ENCODE measurements around the gene PGA3. TPM values are rescaled to one million over a fixed set of nuclear protein-coding genes. Genes with fewer than 3 reads are reported as not detected.

PGA3 gene
- polyA plus RNA-seq, 3 donors, result 1.4 to 4.1 (median 1.9) TPM

DNA sequence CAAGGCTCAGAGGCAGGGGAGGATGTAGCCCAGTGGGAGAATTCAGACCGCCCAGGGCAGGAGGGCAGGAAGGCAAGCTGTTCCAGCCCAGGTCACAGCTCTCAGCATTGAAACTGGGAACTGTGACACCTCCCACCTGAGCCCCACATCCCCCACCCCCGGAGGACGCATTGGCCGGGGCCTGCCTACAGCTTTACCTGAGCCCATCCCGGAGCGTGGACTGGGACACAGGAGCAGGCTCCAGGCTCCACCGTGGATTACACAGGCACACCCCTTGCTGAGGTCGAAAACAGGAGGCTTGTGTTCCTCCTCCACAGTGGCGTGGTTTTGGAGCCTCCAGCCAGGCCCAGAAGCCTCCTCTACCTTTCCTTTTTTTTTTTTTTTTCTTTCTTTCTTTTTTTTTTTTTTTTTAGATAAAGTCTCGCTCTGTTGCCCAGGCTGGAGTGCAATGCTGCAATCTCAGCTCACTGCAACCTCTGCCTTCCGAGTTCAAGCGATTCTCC lies 9.1 kb upstream of the PGA3 start:
- DNase-seq, result no peak
- no peak overlapping the region for H3K4me2 ChIP-seq (replicated peaks; ENCODE audit: extremely low read depth, low read length, poor library complexity, severe bottlenecking)
- H3K4me1 Mint-ChIP-seq, result peaks cover 11% of the 10 kb centered on the region

GRCh38 chr11:61194981-61195695 lies 8.2 kb upstream of the PGA3 start:
- H3K79me2 ChIP-seq (ENCODE audit: insufficient read depth, low read length), result no peaks in the 10 kb centered on the region
- no peak overlapping the region for H3K27ac Mint-ChIP-seq
- H3K4me1 Mint-ChIP-seq, result peaks cover 7% of the 10 kb centered on the region
- H3K4me3 ChIP-seq (replicated peaks in 1 of 3; ENCODE audit: low read depth in 2 of 3, low read length in 3 of 3), result no peak overlapping the region
- no peak overlapping the region for H3K27ac ChIP-seq (ENCODE audit: low read depth in 1 of 2, low read length in 2 of 2)
- H3K27me3 Mint-ChIP-seq (ENCODE audit: low read depth in 3 of 3), result peaks cover 10 to 21% (median 10%) of the 10 kb centered on the region in 3 donors
- intact Hi-C loops (cut with micrococcal nuclease), result no loop called here
- no peak overlapping the region for H3K4me2 ChIP-seq (replicated peaks; ENCODE audit: extremely low read depth, low read length, poor library complexity, severe bottlenecking)
- TF ChIP-seq, protein P1, sequence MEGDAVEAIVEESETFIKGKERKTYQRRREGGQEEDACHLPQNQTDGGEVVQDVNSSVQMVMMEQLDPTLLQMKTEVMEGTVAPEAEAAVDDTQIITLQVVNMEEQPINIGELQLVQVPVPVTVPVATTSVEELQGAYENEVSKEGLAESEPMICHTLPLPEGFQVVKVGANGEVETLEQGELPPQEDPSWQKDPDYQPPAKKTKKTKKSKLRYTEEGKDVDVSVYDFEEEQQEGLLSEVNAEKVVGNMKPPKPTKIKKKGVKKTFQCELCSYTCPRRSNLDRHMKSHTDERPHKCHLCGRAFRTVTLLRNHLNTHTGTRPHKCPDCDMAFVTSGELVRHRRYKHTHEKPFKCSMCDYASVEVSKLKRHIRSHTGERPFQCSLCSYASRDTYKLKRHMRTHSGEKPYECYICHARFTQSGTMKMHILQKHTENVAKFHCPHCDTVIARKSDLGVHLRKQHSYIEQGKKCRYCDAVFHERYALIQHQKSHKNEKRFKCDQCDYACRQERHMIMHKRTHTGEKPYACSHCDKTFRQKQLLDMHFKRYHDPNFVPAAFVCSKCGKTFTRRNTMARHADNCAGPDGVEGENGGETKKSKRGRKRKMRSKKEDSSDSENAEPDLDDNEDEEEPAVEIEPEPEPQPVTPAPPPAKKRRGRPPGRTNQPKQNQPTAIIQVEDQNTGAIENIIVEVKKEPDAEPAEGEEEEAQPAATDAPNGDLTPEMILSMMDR (IDR thresholded peaks at IDR 0.05), result no peak
- no peaks in the 10 kb centered on the region for H4K20me1 ChIP-seq (ENCODE audit: insufficient read depth, low read length)
- no peaks in the 10 kb centered on the region for H3K36me3 ChIP-seq (replicated peaks in 1 of 2; ENCODE audit: control insufficient read depth in 1 of 2, insufficient read depth in 2 of 2, low read length in 2 of 2)
- H3K9me3 ChIP-seq (replicated peaks in 1 of 2; ENCODE audit: control insufficient read depth in 1 of 2, insufficient read depth in 1 of 2, low read length in 2 of 2), result peaks cover 0 to 12% of the 10 kb centered on the region in 2 donors
- H3K9ac ChIP-seq (ENCODE audit: insufficient read depth, low read length, poor library complexity, severe bottlenecking), result no peak overlapping the region
- H3K4me3 Mint-ChIP-seq, result peak overlapping the region in 1 of 2 donors; percentile 30
- 93% methylated on average over 6 of the region's 7 CpGs for WGBS (ENCODE audit: insufficient coverage)
- peaks cover 0 to 5% of the 10 kb centered on the region in 2 donors for H3K27me3 ChIP-seq (ENCODE audit: control insufficient read depth in 2 of 2, insufficient read depth in 2 of 2, low read length in 2 of 2)
- no peaks in the 10 kb centered on the region for H3K4me1 ChIP-seq (ENCODE audit: control insufficient read depth in 1 of 2, insufficient read depth in 2 of 2, low read length in 2 of 2)
- no peak overlapping the region for H2AFZ ChIP-seq (ENCODE audit: insufficient read depth, low read depth, low read length, poor library complexity, severe bottlenecking)
- peaks cover 3 to 13% (median 8%) of the 10 kb centered on the region in 7 donors for H3K9me3 Mint-ChIP-seq
- DNase-seq, result no peak
- H3K36me3 Mint-ChIP-seq, result no peaks in the 10 kb centered on the region

More for the DNA sequence above, 9.1 kb upstream of the PGA3 start:
- no peaks in the 10 kb centered on the region for H3K36me3 ChIP-seq (replicated peaks in 1 of 2; ENCODE audit: control insufficient read depth in 1 of 2, insufficient read depth in 2 of 2, low read length in 2 of 2)
- H3K9ac ChIP-seq (ENCODE audit: insufficient read depth, low read length, poor library complexity, severe bottlenecking), result no peak overlapping the region
- Mint-ChIP-seq H3K4me3 (peak overlapping the region in 1 of 2 donors; percentile 55), H3K27me3 (ENCODE audit: low read depth in 3 of 3) (peaks cover 10 to 21% (median 10%) of the 10 kb centered on the region in 3 donors), H3K36me3 (no peaks in the 10 kb centered on the region), H3K27ac (no peak overlapping the region), H3K9me3 (peaks cover 2 to 12% (median 7%) of the 10 kb centered on the region in 7 donors)
- intact Hi-C loops (cut with micrococcal nuclease), result no loop called here
- H3K79me2 ChIP-seq (ENCODE audit: insufficient read depth, low read length), result no peaks in the 10 kb centered on the region
- H2AFZ ChIP-seq (ENCODE audit: insufficient read depth, low read depth, low read length, poor library complexity, severe bottlenecking), result no peak overlapping the region
- H3K4me3 ChIP-seq (replicated peaks in 1 of 3; ENCODE audit: low read depth in 2 of 3, low read length in 3 of 3), result no peak overlapping the region
- no peak overlapping the region for H3K27ac ChIP-seq (ENCODE audit: low read depth in 1 of 2, low read length in 2 of 2)
- H3K9me3 ChIP-seq (replicated peaks in 1 of 2; ENCODE audit: control insufficient read depth in 1 of 2, insufficient read depth in 1 of 2, low read length in 2 of 2), result peaks cover 0 to 10% of the 10 kb centered on the region in 2 donors
- no peaks in the 10 kb centered on the region for H3K4me1 ChIP-seq (ENCODE audit: control insufficient read depth in 1 of 2, insufficient read depth in 2 of 2, low read length in 2 of 2)
- peaks cover 0 to 5% of the 10 kb centered on the region in 2 donors for H3K27me3 ChIP-seq (ENCODE audit: control insufficient read depth in 2 of 2, insufficient read depth in 2 of 2, low read length in 2 of 2)
- 86% methylated on average over 9 of the region's 12 CpGs for WGBS (ENCODE audit: insufficient coverage)
- H4K20me1 ChIP-seq (ENCODE audit: insufficient read depth, low read length), result no peaks in the 10 kb centered on the region
- TF ChIP-seq, protein P1 (IDR thresholded peaks at IDR 0.05), result no peak

Data from CD14-positive monocyte (primary cell).